ENCODE results near the gene PSRC1.

PSRC1 gene

DNA sequence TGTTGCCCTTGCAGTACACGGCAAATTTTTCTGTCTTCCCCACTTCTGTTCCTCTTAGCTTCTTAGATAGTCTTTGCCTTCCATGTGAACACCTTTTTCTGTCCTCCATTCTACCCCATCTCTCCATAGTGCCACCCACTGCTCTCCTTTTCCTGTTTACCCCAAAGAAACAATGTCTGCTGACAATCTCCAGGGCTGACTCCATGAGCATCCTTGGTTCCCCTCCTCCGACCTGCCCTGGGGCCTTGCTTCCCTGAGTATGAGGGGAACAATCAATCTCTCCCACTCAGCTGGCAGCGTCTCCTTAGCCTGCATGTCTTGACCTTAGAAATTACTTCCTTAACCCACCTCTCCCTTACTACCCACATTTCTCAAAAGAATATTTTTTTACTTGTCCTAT is 36.2 kb upstream of the PSRC1 start:
- Histone ChIP-seq H3K9ac (ENCODE audit: low read length) (no peak overlapping the region), H3K4me1 (ENCODE audit: low read length) (no peaks in the 10 kb centered on the region), H3K27ac (ENCODE audit: low read length) (no peak overlapping the region), H3K36me3 (replicated peaks; ENCODE audit: low read depth, low read length) (no peaks in the 10 kb centered on the region), H2AFZ (ENCODE audit: low read depth, low read length) (no peak overlapping the region), H4K20me1 (ENCODE audit: insufficient read depth, low read length) (no peaks in the 10 kb centered on the region), H3K27me3 (ENCODE audit: low read depth, low read length) (peaks cover 29% of the 10 kb centered on the region), H3K9me3 (ENCODE audit: insufficient read depth, low read length) (no peaks in the 10 kb centered on the region), H3K4me2 (ENCODE audit: low read length) (no peak overlapping the region), H3K4me3 (ENCODE audit: low read length) (no peak overlapping the region), H3K79me2 (ENCODE audit: low read length) (no peaks in the 10 kb centered on the region)
- TF ChIP-seq, protein P1, sequence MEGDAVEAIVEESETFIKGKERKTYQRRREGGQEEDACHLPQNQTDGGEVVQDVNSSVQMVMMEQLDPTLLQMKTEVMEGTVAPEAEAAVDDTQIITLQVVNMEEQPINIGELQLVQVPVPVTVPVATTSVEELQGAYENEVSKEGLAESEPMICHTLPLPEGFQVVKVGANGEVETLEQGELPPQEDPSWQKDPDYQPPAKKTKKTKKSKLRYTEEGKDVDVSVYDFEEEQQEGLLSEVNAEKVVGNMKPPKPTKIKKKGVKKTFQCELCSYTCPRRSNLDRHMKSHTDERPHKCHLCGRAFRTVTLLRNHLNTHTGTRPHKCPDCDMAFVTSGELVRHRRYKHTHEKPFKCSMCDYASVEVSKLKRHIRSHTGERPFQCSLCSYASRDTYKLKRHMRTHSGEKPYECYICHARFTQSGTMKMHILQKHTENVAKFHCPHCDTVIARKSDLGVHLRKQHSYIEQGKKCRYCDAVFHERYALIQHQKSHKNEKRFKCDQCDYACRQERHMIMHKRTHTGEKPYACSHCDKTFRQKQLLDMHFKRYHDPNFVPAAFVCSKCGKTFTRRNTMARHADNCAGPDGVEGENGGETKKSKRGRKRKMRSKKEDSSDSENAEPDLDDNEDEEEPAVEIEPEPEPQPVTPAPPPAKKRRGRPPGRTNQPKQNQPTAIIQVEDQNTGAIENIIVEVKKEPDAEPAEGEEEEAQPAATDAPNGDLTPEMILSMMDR (IDR thresholded peaks at IDR 0.05; ENCODE audit: low read depth, low read length) = no peak

- Histone ChIP-seq H3K27me3 (ENCODE audit: low read depth, low read length) (peaks cover 19% of the 10 kb centered on the region), H3K79me2 (ENCODE audit: low read length) (no peaks in the 10 kb centered on the region), H3K9me3 (ENCODE audit: insufficient read depth, low read length) (no peaks in the 10 kb centered on the region), H2AFZ (ENCODE audit: low read depth, low read length) (no peak overlapping the region), H3K9ac (ENCODE audit: low read length) (no peak overlapping the region), H3K36me3 (replicated peaks; ENCODE audit: low read depth, low read length) (no peaks in the 10 kb centered on the region), H3K27ac (ENCODE audit: low read length) (no peak overlapping the region), H3K4me3 (ENCODE audit: low read length) (no peak overlapping the region), H4K20me1 (ENCODE audit: insufficient read depth, low read length) (no peaks in the 10 kb centered on the region), H3K4me2 (ENCODE audit: low read length) (no peak overlapping the region), H3K4me1 (ENCODE audit: low read length) (no peaks in the 10 kb centered on the region)
- no peak for TF ChIP-seq EZH2phosphoT487 (IDR thresholded peaks at IDR 0.05; ENCODE audit: low read depth)
- TF ChIP-seq, protein P1 (IDR thresholded peaks at IDR 0.05; ENCODE audit: low read depth, low read length) = no peak
Observed at GRCh38 chr1:109316506-109316905, 33.6 kb upstream of the PSRC1 start.

DNA sequence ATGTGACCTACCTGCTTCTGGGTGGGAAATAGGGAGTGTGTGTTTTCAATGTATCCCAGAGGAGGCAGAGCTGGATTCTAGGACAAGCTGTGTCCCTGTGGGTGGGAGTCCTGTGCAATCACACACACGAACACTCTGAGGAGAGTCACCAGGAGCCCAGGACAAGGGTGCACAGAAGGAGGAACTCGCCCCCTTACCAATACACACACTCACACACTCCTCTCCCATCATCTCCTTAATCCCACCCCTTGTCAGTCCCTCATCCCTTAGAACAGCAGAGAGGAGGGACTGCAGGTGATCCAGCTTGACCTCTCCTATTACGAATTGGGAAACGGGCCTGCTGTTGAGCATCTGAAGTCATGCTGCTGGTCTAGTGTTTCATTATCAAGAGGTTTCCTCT is 32.3 kb upstream of the PSRC1 start:
- no peak overlapping the region for H3K27ac ChIP-seq (ENCODE audit: low read length)
- no peaks in the 10 kb centered on the region for H4K20me1 ChIP-seq (ENCODE audit: insufficient read depth, low read length)
- H3K79me2 ChIP-seq (ENCODE audit: low read length) = no peaks in the 10 kb centered on the region
- peaks cover 12% of the 10 kb centered on the region for H3K27me3 ChIP-seq (ENCODE audit: low read depth, low read length)
- H3K4me2 ChIP-seq (ENCODE audit: low read length) = no peak overlapping the region
- no peak overlapping the region for H2AFZ ChIP-seq (ENCODE audit: low read depth, low read length)
- no peak overlapping the region for H3K9ac ChIP-seq (ENCODE audit: low read length)
- no peaks in the 10 kb centered on the region for H3K9me3 ChIP-seq (ENCODE audit: insufficient read depth, low read length)
- TF ChIP-seq EZH2phosphoT487 (IDR thresholded peaks at IDR 0.05; ENCODE audit: low read depth) = no peak
- TF ChIP-seq, protein P1 (IDR thresholded peaks at IDR 0.05; ENCODE audit: low read depth, low read length) = no peak
- no peaks in the 10 kb centered on the region for H3K36me3 ChIP-seq (replicated peaks; ENCODE audit: low read depth, low read length)
- H3K4me1 ChIP-seq (ENCODE audit: low read length) = no peaks in the 10 kb centered on the region
- no peak overlapping the region for H3K4me3 ChIP-seq (ENCODE audit: low read length)

DNA sequence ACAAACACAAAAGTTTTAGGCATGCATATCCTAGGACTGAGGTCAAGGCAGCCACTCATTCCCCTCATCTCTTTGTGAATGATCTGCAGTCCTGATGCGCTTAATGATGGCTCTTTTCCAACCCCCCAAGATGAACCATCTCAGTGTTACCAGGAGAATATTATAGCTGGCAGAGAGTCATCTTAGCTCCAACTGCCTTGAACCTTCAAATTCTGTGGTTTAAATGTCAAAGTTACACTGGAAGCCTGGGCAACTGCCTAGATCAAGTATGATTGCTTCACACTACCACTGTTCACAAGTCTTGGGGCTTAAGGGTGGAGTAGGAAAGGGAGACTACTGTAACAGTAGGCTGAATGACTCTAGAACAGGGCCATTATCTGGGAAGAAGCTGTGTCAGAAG is 31.9 kb upstream of the PSRC1 start:
- no peaks in the 10 kb centered on the region for H3K36me3 ChIP-seq (replicated peaks; ENCODE audit: low read depth, low read length)
- H3K9ac ChIP-seq (ENCODE audit: low read length) = no peak overlapping the region
- H3K4me1 ChIP-seq (ENCODE audit: low read length) = no peaks in the 10 kb centered on the region
- H3K27me3 ChIP-seq (ENCODE audit: low read depth, low read length) = peaks cover 12% of the 10 kb centered on the region
- no peaks in the 10 kb centered on the region for H3K79me2 ChIP-seq (ENCODE audit: low read length)
- H3K27ac ChIP-seq (ENCODE audit: low read length) = no peak overlapping the region
- no peak overlapping the region for H2AFZ ChIP-seq (ENCODE audit: low read depth, low read length)
- TF ChIP-seq, protein P1 (IDR thresholded peaks at IDR 0.05; ENCODE audit: low read depth, low read length) = no peak
- no peak for TF ChIP-seq EZH2phosphoT487 (IDR thresholded peaks at IDR 0.05; ENCODE audit: low read depth)
- H3K9me3 ChIP-seq (ENCODE audit: insufficient read depth, low read length) = no peaks in the 10 kb centered on the region
- H3K4me3 ChIP-seq (ENCODE audit: low read length) = no peak overlapping the region
- no peak overlapping the region for H3K4me2 ChIP-seq (ENCODE audit: low read length)
- H4K20me1 ChIP-seq (ENCODE audit: insufficient read depth, low read length) = no peaks in the 10 kb centered on the region
